Vagina (tissue), 2 donors: ENCODE measurements around the gene TAB2. TPM values are rescaled to one million over a fixed set of nuclear protein-coding genes. Genes with fewer than 3 reads are reported as not detected.

Experiments used
- DNase-seq, 2 donors: peaks; one replicate each; pipeline ENCODE4 v3.0.0-alpha.2; 2017; ENCODE audit errors: extremely low spot score in 2 of 2
- H3K27ac ChIP-seq: fragments of 200-600 bp; sonication (generic); one replicate; pipeline ENCODE4 v1.5.1; 2019
- H3K27me3 ChIP-seq: fragments of 200-600 bp; sonication (generic); one replicate; pipeline ENCODE4 v1.5.1; 2019
- H3K36me3 ChIP-seq, 2 donors: fragments of 200-600 bp; sonication (generic); one replicate each; pipeline ENCODE4 v1.5.1; 2017 to 2019
- H3K4me1 ChIP-seq: fragments of 200-600 bp; sonication (generic); one replicate; pipeline ENCODE4 v1.5.1; 2019
- H3K4me3 ChIP-seq, 2 donors: fragments of 200-600 bp; sonication (generic); 1 replicate in 1 of 2; 2 replicates in 1 of 2; pipeline ENCODE4 v1.5.1; 2016 to 2019
- H3K9me3 ChIP-seq: fragments of 200-600 bp; sonication (generic); one replicate; pipeline ENCODE4 v1.5.1; 2019
- POLR2A ChIP-seq, 2 donors: fragments of 450-650 bp; IDR thresholded peaks; one replicate each; pipeline ENCODE4 v1.6.1; 2017; ENCODE audit warnings: antibody characterized with exemption in 2 of 2, mild to moderate bottlenecking in 2 of 2, moderate library complexity in 2 of 2
- POLR2AphosphoS5 ChIP-seq, 2 donors: sonication (generic); formaldehyde crosslinking; IDR thresholded peaks; one replicate each; pipeline ENCODE4 v1.9.0; 2017; ENCODE audit warnings: antibody characterized with exemption in 2 of 2, mild to moderate bottlenecking in 2 of 2, low read depth in 1 of 2; ENCODE audit not compliant: insufficient read depth in 1 of 2
- intact Hi-C: fragments of 100-400 bp; cut with DNase I; formaldehyde crosslinking; loops from one replicate; pipeline ENCODE4 v1.15.1; 2023
- total RNA-seq: library from RNA; depleted of rRNA; stranded (reverse); fragments of >200 nt; gene quantifications from one replicate; pipeline ENCODE4 v1.2.3, GENCODE V29; 2016
- TF ChIP-seq, protein P1 (sequence below), 3 experiments: fragments of 450-650 bp in 2 of 3; fragments of 200-600 bp in 1 of 3; sonication (generic) in 1 of 3; IDR thresholded peaks; one replicate each; pipeline ENCODE4 v1.5.1; 2017 to 2019; ENCODE audit warnings: antibody characterized with exemption in 3 of 3, mild to moderate bottlenecking in 2 of 3, moderate library complexity in 2 of 3

Gene TAB2
- total RNA-seq, 1 donor from 2014 or later, result 80.5 TPM

DNA sequence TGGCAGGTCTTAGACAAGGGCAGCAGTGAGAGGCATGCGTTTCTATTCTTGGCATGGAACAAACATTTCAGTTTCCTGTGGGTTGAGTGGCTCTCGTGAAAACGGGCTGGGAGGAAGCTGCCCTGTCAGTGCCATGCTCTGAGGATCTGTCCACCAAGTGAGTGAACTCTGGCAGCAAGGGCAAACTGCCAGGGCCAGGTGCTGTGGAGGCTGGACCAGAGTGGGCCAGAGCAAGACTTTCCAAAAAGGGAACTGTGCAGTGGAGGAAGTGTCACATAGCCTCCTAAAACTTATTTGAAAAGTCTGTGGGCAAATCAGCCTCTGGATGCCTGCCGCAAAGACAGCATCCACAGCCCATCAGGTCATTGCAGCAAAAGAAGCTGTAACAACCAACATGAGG lies 44.2 kb upstream of the TAB2 start:
- no peaks in the 10 kb centered on the region for H3K9me3 ChIP-seq
- no peak overlapping the region for H3K4me3 ChIP-seq
- no peaks in the 10 kb centered on the region for H3K27me3 ChIP-seq
- DNase-seq, result no peak
- no peaks in the 10 kb centered on the region for H3K36me3 ChIP-seq
- intact Hi-C loops, result no loop called here
- TF ChIP-seq, protein P1, sequence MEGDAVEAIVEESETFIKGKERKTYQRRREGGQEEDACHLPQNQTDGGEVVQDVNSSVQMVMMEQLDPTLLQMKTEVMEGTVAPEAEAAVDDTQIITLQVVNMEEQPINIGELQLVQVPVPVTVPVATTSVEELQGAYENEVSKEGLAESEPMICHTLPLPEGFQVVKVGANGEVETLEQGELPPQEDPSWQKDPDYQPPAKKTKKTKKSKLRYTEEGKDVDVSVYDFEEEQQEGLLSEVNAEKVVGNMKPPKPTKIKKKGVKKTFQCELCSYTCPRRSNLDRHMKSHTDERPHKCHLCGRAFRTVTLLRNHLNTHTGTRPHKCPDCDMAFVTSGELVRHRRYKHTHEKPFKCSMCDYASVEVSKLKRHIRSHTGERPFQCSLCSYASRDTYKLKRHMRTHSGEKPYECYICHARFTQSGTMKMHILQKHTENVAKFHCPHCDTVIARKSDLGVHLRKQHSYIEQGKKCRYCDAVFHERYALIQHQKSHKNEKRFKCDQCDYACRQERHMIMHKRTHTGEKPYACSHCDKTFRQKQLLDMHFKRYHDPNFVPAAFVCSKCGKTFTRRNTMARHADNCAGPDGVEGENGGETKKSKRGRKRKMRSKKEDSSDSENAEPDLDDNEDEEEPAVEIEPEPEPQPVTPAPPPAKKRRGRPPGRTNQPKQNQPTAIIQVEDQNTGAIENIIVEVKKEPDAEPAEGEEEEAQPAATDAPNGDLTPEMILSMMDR (IDR thresholded peaks at IDR 0.05), result no peak
- TF ChIP-seq POLR2A (IDR thresholded peaks at IDR 0.05), result no peak
- TF ChIP-seq POLR2AphosphoS5 (IDR thresholded peaks at IDR 0.05; ENCODE audit: insufficient read depth in 1 of 2, low read depth in 1 of 2), result no peak
- no peak overlapping the region for H3K27ac ChIP-seq
- H3K4me1 ChIP-seq, result no peaks in the 10 kb centered on the region

GRCh38 chr6:149275621-149276020 lies 41.9 kb upstream of the TAB2 start:
- H3K4me3 ChIP-seq, result no peak overlapping the region
- no peaks in the 10 kb centered on the region for H3K36me3 ChIP-seq
- H3K27me3 ChIP-seq, result no peaks in the 10 kb centered on the region
- H3K27ac ChIP-seq, result no peak overlapping the region
- no peak for DNase-seq
- intact Hi-C loops, result no loop called here
- TF ChIP-seq POLR2AphosphoS5 (IDR thresholded peaks at IDR 0.05; ENCODE audit: insufficient read depth in 1 of 2, low read depth in 1 of 2), result no peak
- TF ChIP-seq POLR2A (IDR thresholded peaks at IDR 0.05), result no peak
- TF ChIP-seq, protein P1 (IDR thresholded peaks at IDR 0.05), result no peak
- H3K4me1 ChIP-seq, result no peaks in the 10 kb centered on the region
- no peaks in the 10 kb centered on the region for H3K9me3 ChIP-seq

DNA sequence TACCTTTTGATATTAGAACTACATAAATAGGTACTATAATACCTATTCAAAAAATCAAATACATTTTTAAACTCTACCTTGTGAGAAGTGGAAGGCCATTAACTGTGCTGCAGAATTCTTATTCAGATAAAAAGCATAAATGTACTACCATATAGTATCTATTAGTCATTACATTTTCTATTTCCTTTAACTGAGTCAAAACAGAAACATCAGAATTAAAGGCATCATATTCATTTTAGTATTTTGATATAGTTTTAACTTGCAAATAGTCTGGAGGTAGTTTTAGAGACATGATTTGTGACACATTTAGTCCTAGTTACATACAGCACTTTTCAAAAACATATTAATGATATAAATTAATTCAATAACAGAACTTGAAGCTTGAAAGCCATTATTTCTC lies 39.9 kb upstream of the TAB2 start:
- TF ChIP-seq, protein P1 (IDR thresholded peaks at IDR 0.05), result no peak
- TF ChIP-seq POLR2A (IDR thresholded peaks at IDR 0.05) (no peak), POLR2AphosphoS5 (IDR thresholded peaks at IDR 0.05; ENCODE audit: insufficient read depth in 1 of 2, low read depth in 1 of 2) (no peak)
- Histone ChIP-seq H3K36me3 (no peaks in the 10 kb centered on the region), H3K27me3 (no peaks in the 10 kb centered on the region), H3K4me3 (no peak overlapping the region), H3K9me3 (no peaks in the 10 kb centered on the region), H3K27ac (no peak overlapping the region), H3K4me1 (no peaks in the 10 kb centered on the region)
- no peak for DNase-seq
- intact Hi-C loops, result no loop called here

GRCh38 chr6:149278997-149279396 lies 38.5 kb upstream of the TAB2 start:
- no peaks in the 10 kb centered on the region for H3K36me3 ChIP-seq
- H3K4me3 ChIP-seq, result no peak overlapping the region
- no peak for DNase-seq
- intact Hi-C loops, result no loop called here
- TF ChIP-seq, protein P1 (IDR thresholded peaks at IDR 0.05), result no peak
- TF ChIP-seq POLR2AphosphoS5 (IDR thresholded peaks at IDR 0.05; ENCODE audit: insufficient read depth in 1 of 2, low read depth in 1 of 2) (no peak), POLR2A (IDR thresholded peaks at IDR 0.05) (no peak)
- no peaks in the 10 kb centered on the region for H3K27me3 ChIP-seq
- no peaks in the 10 kb centered on the region for H3K4me1 ChIP-seq
- no peaks in the 10 kb centered on the region for H3K9me3 ChIP-seq
- H3K27ac ChIP-seq, result no peak overlapping the region

GRCh38 chr6:149284904-149285303 lies 32.6 kb upstream of the TAB2 start:
- no peaks in the 10 kb centered on the region for H3K4me1 ChIP-seq
- TF ChIP-seq POLR2AphosphoS5 (IDR thresholded peaks at IDR 0.05; ENCODE audit: insufficient read depth in 1 of 2, low read depth in 1 of 2) (no peak), POLR2A (IDR thresholded peaks at IDR 0.05) (no peak)
- TF ChIP-seq, protein P1 (IDR thresholded peaks at IDR 0.05), result no peak
- H3K27me3 ChIP-seq, result no peaks in the 10 kb centered on the region
- H3K36me3 ChIP-seq, result no peaks in the 10 kb centered on the region
- intact Hi-C loops, result no loop called here
- no peaks in the 10 kb centered on the region for H3K9me3 ChIP-seq
- DNase-seq, result no peak
- H3K4me3 ChIP-seq, result no peak overlapping the region
- no peak overlapping the region for H3K27ac ChIP-seq
